HepG2 (cell line): ENCODE results near the gene ADAMTS18. TPM values are rescaled to one million over a fixed set of nuclear protein-coding genes. Genes with fewer than 3 reads are reported as not detected.

ENCODE experiments used
- ATAC-seq: fragments of 200-7000 bp; cut with Tn5 transposase; 3 replicates; pipeline ENCODE4 v1.9.1; 2020; ENCODE audit warnings: mild to moderate bottlenecking, moderate library complexity
- BruUV-seq: library from RNA; stranded (reverse); fragments of 400-500 nt; replicated peaks from 2 replicates; lab custom pipeline; 2021; lab: Mats Ljungman, UMichigan
- CTCF ChIA-PET: fragments of 300-600 bp; formaldehyde crosslinking; extraction: SDS; loops from one replicate; lab custom pipeline; 2021; ENCODE audit warnings: low total read pairs, inconsistent platforms, low intra/inter-chr PET ratio; lab: Yijun Ruan, JAX
- POLR2A ChIA-PET: fragments of 350-600 bp; sonication (Branson Sonifier 250); formaldehyde crosslinking; loops from one replicate; lab custom pipeline; 2020; ENCODE audit warnings: antibody characterized with exemption, inconsistent platforms; lab: Yijun Ruan, JAX
- DNase-seq: peaks from one replicate; pipeline ENCODE4 v3.0.0-alpha.2; 2015; ENCODE audit warnings: low spot score
- FAIRE-seq: peaks from 3 replicates; lab custom pipeline; 2011; peaks lifted over from hg19 to GRCh38; lab: Jason Lieb, UNC
- H2AFZ ChIP-seq: one replicate; pipeline ENCODE4 v1.6.1; 2011; ENCODE audit warnings: low read length, inconsistent platforms
- H3K27ac ChIP-seq: fragments of 300-600 bp; 3 replicates; pipeline ENCODE4 v1.8.0; 2011; ENCODE audit warnings: mixed run types, mild to moderate bottlenecking, mixed read lengths, low read length, inconsistent platforms; ENCODE audit not compliant: insufficient read depth; ENCODE audit errors: extremely low read length
- H3K27me3 ChIP-seq, 2 experiments: fragments of 200-600 bp in 1 of 2; 2 replicates in 1 of 2; 3 replicates in 1 of 2; pipeline versions ENCODE4 v1.6.0 to v1.8.0; 2011; ENCODE audit warnings: low read length in 2 of 2, mild to moderate bottlenecking in 2 of 2, moderate library complexity in 2 of 2, inconsistent platforms in 1 of 2; ENCODE audit not compliant: insufficient read depth in 2 of 2, control insufficient read depth in 1 of 2
- H3K36me3 ChIP-seq, 2 experiments: fragments of 200-600 bp in 1 of 2; replicated peaks in 1 of 2; 2 replicates in 1 of 2; 3 replicates in 1 of 2; pipeline versions ENCODE4 v1.5.1 to v1.8.0; 2011; ENCODE audit warnings: low read length in 2 of 2, inconsistent platforms in 1 of 2; ENCODE audit not compliant: insufficient read depth in 2 of 2, control insufficient read depth in 1 of 2
- H3K4me1 ChIP-seq: 2 replicates; pipeline ENCODE4 v1.5.1; 2012; ENCODE audit warnings: low read length, inconsistent platforms; ENCODE audit not compliant: insufficient read depth
- H3K4me2 ChIP-seq: 2 replicates; pipeline ENCODE4 v1.6.0; 2011; ENCODE audit warnings: low read depth, low read length, inconsistent platforms
- H3K4me3 ChIP-seq, 3 experiments: fragments of 200-600 bp in 1 of 3; sonication (generic), shearing (Covaris generic) in 1 of 3; replicated peaks in 1 of 3; 2 replicates each; pipeline ENCODE4 v1.5.1; 2011 to 2016; ENCODE audit warnings: low read length in 3 of 3, inconsistent platforms in 2 of 3, low read depth in 2 of 3, mild to moderate bottlenecking in 2 of 3, control low read depth in 1 of 3, mixed read lengths in 1 of 3; ENCODE audit not compliant: insufficient read depth in 1 of 3
- H3K79me2 ChIP-seq: one replicate; pipeline ENCODE4 v1.6.1; 2011; ENCODE audit warnings: low read length, inconsistent platforms; ENCODE audit not compliant: insufficient read depth
- H3K9ac ChIP-seq: 2 replicates; pipeline ENCODE4 v1.6.0; 2011; ENCODE audit warnings: mild to moderate bottlenecking, low read depth, low read length, inconsistent platforms; ENCODE audit not compliant: insufficient read depth
- H3K9me3 ChIP-seq: 2 replicates; pipeline ENCODE4 v1.5.1; 2012; ENCODE audit warnings: mild to moderate bottlenecking, low read length
- H4K20me1 ChIP-seq: 2 replicates; pipeline ENCODE4 v1.6.0; 2011; ENCODE audit warnings: inconsistent platforms, mild to moderate bottlenecking, low read length, moderate library complexity; ENCODE audit not compliant: insufficient read depth
- AHDC1 ChIP-seq: sonication (generic); formaldehyde crosslinking; IDR thresholded peaks from 2 replicates; pipeline ENCODE4 v1.5.1; 2020; ENCODE audit warnings: mild to moderate bottlenecking, missing genetic modification reagents, borderline replicate concordance
- CEBPB ChIP-seq: IDR thresholded peaks from 2 replicates; pipeline ENCODE4 v1.6.1; 2011; ENCODE audit warnings: low read depth, low read length, improper control_type of control experiment, borderline replicate concordance
- CEBPG ChIP-seq: IDR thresholded peaks from 2 replicates; pipeline ENCODE4 v1.6.1; 2016
- ESRRA ChIP-seq: sonication (generic); formaldehyde crosslinking; IDR thresholded peaks from 2 replicates; pipeline ENCODE4 v1.5.1; 2020; ENCODE audit warnings: mild to moderate bottlenecking, low read depth, missing genetic modification reagents
- GFI1 ChIP-seq: sonication (generic); formaldehyde crosslinking; IDR thresholded peaks from 2 replicates; pipeline ENCODE4 v1.5.0; 2020; ENCODE audit warnings: missing genetic modification reagents, mild to moderate bottlenecking, borderline replicate concordance
- GPN1 ChIP-seq: sonication (generic); formaldehyde crosslinking; IDR thresholded peaks from 2 replicates; pipeline ENCODE4 v1.5.1; 2020; ENCODE audit warnings: missing genetic modification reagents, borderline replicate concordance
- HMGXB3 ChIP-seq: sonication (generic); formaldehyde crosslinking; IDR thresholded peaks from 2 replicates; pipeline ENCODE4 v1.4.0; 2020; ENCODE audit warnings: missing genetic modification reagents, borderline replicate concordance
- HNRNPLL ChIP-seq: fragments of 200-400 bp; formaldehyde crosslinking; IDR thresholded peaks from 2 replicates; pipeline ENCODE4 v1.6.1; 2017; ENCODE audit warnings: mild to moderate bottlenecking, low read depth, low read length; ENCODE audit not compliant: poor library complexity, severe bottlenecking
- NCOA1 ChIP-seq: sonication (generic); formaldehyde crosslinking; IDR thresholded peaks from 2 replicates; pipeline ENCODE4 v1.9.0; 2021; ENCODE audit warnings: missing genetic modification reagents
- NFATC3 ChIP-seq: sonication (generic); formaldehyde crosslinking; IDR thresholded peaks from 2 replicates; pipeline ENCODE4 v1.5.1; 2020; ENCODE audit warnings: mild to moderate bottlenecking, missing genetic modification reagents
- NRL ChIP-seq: sonication (generic); formaldehyde crosslinking; IDR thresholded peaks from 2 replicates; pipeline ENCODE4 v1.5.0; 2020; ENCODE audit warnings: missing genetic modification reagents, mild to moderate bottlenecking, moderate library complexity, borderline replicate concordance
- ZIK1 ChIP-seq: sonication (generic); formaldehyde crosslinking; IDR thresholded peaks from 2 replicates; pipeline ENCODE4 v1.5.0; 2020; ENCODE audit warnings: mild to moderate bottlenecking, low read depth, missing genetic modification reagents, borderline replicate concordance
- ZNF264 ChIP-seq: sonication (generic); formaldehyde crosslinking; IDR thresholded peaks from 2 replicates; pipeline ENCODE4 v1.4.0; 2020; ENCODE audit warnings: missing genetic modification reagents
- ZNF484 ChIP-seq: sonication (generic); formaldehyde crosslinking; IDR thresholded peaks from 2 replicates; pipeline ENCODE4 v1.5.1; 2020; ENCODE audit warnings: mild to moderate bottlenecking, low read depth, missing genetic modification reagents, borderline replicate concordance
- WGBS: methylation state at CpG from one replicate; pipeline ENCODE4 v1.1.6; 2017; ENCODE audit warnings: low lambda C conversion rate; 5-methylcytosine and 5-hydroxymethylcytosine counted together
- in situ Hi-C: cut with HindIII; loops from 2 replicates; pipeline ENCODE4 v1.10.0; 2017; ENCODE audit warnings: low pct_unique_long_range_greater_than_20kb; ENCODE audit not compliant: extremely low pct_ligation_motif_present
- intact Hi-C: fragments of 100-400 bp; cut with micrococcal nuclease; formaldehyde crosslinking; loops from one replicate; pipeline ENCODE4 v1.10.0; 2022; ENCODE audit not compliant: unreplicated experiment
- polyA plus RNA-seq, 8 experiments: library from polyadenylated mRNA; depleted of rRNA in 3 of 8; stranded (reverse) in 7 of 8; unstranded in 1 of 8; fragments of >200 nt; fragmentation: Illumina TruSeq in 4 of 8; extraction: Trizol in 4 of 8; gene quantifications; 2 replicates each; pipeline versions ENCODE4 v1.2.1 to v1.2.3, GENCODE V29; 2011 to 2016; ENCODE audit warnings: low read depth in 4 of 8, missing spikeins in 1 of 8, mixed read lengths in 1 of 8; ENCODE audit not compliant: insufficient read depth in 1 of 8
- total RNA-seq, 5 experiments: library from RNA; depleted of rRNA; stranded (reverse); fragments of >200 nt; fragmentation: Illumina TruSeq; extraction: Trizol; gene quantifications; 2 replicates each; pipeline ENCODE4 v1.2.3, GENCODE V29; 2016; ENCODE audit warnings: low read depth in 1 of 5

Gene ADAMTS18
- total and polyA plus RNA-seq, 2 of the 13 experiments (the other 11 are each of a cell fraction or from before 2014, with no cell fraction given): 0.01 TPM; not detected in 1

GRCh38 chr16:77331802-77332586 lies 102.8 kb downstream of the ADAMTS18 start:
- no peak for ATAC-seq
- POLR2A ChIA-PET: no interaction called here
- no peak for FAIRE-seq
- CTCF ChIA-PET: no interaction called here
- in situ Hi-C loops (no loop called here), intact Hi-C loops (no loop called here)
- Histone ChIP-seq H3K9me3 (no peaks in the 10 kb centered on the region), H4K20me1 (no peaks in the 10 kb centered on the region), H3K9ac (no peak overlapping the region), H3K36me3 (no peaks in the 10 kb centered on the region), H3K4me2 (no peak overlapping the region), H2AFZ (no peak overlapping the region), H3K79me2 (no peaks in the 10 kb centered on the region), H3K4me3 (no peak overlapping the region), H3K4me1 (no peaks in the 10 kb centered on the region), H3K27ac (no peak overlapping the region), H3K27me3 (no peaks in the 10 kb centered on the region)
- WGBS: 14% methylated on average over 9 of the region's 9 CpGs
- no TSS peak for BruUV-seq
- no peak for DNase-seq
- TF ChIP-seq ZIK1 (no peak), HNRNPLL (no peak), ZNF264 (no peak), CEBPB (peak; percentile 94), NFATC3 (CRISPR knock-in tag) (no peak), ZNF484 (CRISPR knock-in tag) (no peak), NCOA1 (no peak), HMGXB3 (CRISPR knock-in tag) (no peak), GPN1 (no peak), GFI1 (CRISPR knock-in tag) (no peak), NRL (no peak), CEBPG (CRISPR knock-in tag) (peak; percentile 74), ESRRA (CRISPR knock-in tag) (no peak), AHDC1 (CRISPR knock-in tag) (no peak)
